WI38 (cell line): ENCODE results near the gene PPFIBP1.

Experiments
- H3K4me3 ChIP-seq: 2 replicates; pipeline ENCODE4 v1.5.1; 2011; ENCODE audit warnings: low read depth, mild to moderate bottlenecking, control low read depth, low read length
- CTCF ChIP-seq: IDR thresholded peaks from 2 replicates; pipeline ENCODE4 v1.5.1; 2012; ENCODE audit warnings: low read depth, mild to moderate bottlenecking, control low read depth, low read length

The PPFIBP1 gene

GRCh38 chr12:27695556-27696292, 171.7 kb downstream of the PPFIBP1 start:
- H3K4me3 ChIP-seq: no peak overlapping the region
- TF ChIP-seq CTCF: no peak

DNA sequence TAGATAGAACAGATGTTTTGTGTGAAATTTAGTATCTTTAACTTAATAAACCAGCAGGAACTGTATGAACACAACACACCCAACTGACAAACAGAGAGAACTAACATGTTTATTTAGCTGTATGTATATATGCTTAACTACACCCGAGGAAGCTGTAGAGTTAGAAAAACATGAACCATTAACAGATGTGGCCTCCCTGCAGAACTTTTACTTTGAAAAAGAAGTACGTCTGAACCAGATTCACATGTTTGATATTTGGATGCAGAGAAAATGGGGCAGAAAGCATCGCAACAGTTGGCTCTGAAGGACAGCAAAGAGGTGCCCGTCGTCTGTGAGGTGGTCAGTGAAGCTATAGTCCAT, 172.3 kb downstream of the PPFIBP1 start, which contains the start of gene REP15:
Gene REP15, plus strand, starts transcription at position 155 of the 360 bp plus-strand sequence. Its CDS starts 116 bp downstream, at position 271.
- TF ChIP-seq CTCF: no peak
- no peak within 1 kb of the TSS for H3K4me3 ChIP-seq

DNA sequence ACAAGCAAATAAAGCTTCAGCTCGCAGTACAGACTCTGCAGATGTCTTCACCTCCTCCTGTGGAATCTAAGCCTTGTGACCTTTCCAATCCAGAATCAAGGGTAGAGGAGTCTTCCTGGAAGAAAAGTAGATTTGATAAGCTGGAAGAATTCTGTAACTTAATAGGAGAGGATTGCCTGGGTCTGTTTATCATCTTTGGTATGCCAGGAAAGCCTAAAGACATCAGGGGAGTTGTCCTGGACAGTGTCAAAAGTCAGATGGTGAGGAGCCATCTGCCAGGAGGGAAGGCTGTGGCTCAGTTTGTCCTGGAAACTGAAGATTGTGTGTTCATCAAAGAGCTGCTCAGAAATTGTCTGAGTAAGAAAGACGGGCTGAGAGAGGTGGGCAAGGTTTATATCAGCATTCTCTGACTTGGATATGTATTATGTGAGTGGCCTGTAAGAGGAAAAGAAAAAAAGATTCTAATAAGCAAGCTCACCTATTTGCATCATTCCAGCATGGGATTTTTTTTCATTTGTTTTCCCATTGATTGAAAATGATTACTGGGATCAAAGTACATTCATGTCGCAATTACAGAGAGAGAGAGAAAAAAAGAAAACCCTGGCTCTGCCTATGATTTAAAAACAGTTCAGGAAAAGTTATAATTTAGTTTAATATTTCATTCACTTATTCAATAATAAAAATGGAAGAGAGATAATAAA, 173.0 kb downstream of the PPFIBP1 start:
- TF ChIP-seq CTCF: no peak
- H3K4me3 ChIP-seq: no peak overlapping the region

- H3K4me3 ChIP-seq: no peak overlapping the region
- TF ChIP-seq CTCF: peak; percentile 72
Measured at GRCh38 chr12:27703720-27704452, 179.9 kb downstream of the PPFIBP1 start.

DNA sequence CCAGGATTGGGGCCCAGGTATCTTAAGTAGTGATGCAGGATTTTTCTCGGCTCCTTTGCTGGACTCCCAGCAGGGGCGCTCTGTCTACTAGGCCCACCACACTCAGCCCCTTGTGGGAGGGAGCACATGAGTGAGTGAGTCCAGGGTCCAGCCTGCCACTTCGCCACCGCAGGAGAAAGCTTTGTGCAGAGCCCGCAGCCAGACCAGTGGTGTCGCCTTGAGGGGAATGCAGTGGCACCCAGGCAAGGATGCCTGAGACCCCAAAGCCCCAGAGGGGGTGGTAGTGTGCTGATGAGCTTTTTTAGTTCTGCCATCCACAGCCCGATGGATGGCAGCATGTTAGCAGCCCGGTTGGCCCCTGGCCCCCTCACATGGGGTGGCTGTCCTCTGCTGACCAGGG, 181.3 kb downstream of the PPFIBP1 start:
- H3K4me3 ChIP-seq: no peak overlapping the region
- no peak for TF ChIP-seq CTCF

DNA sequence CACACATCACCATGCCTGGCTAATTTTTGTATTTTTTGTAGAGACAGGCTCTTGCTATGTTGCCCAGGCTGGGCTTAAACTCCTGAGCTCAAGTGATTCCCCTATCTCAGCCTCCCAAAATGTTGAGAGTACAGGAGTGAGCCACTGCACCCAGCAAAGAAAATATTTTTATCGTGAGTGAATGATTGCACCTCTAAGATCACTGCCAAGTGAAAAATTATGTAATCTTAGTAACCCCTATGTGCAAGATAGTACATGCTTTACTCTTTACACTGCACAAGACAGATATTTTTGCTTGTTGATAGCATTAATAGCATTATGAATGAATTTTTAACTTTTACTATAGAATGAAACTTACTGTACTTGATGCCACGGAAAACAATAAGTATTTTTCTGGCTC, 183.2 kb downstream of the PPFIBP1 start:
- TF ChIP-seq CTCF: no peak
- no peak overlapping the region for H3K4me3 ChIP-seq
